MCF 10A (cell line): ENCODE data around the gene SPAG7. TPM values are rescaled to one million over a fixed set of nuclear protein-coding genes. Genes with fewer than 3 reads are reported as not detected.

Experiments
- BruUV-seq: library from RNA; stranded (reverse); fragments of 400-500 nt; replicated peaks from 2 replicates; lab custom pipeline; 2021; lab: Mats Ljungman, UMichigan
- CTCF ChIA-PET: fragments of 300-600 bp; sonication (Branson Sonifier 250); formaldehyde crosslinking; extraction: SDS; loops from one replicate; lab custom pipeline; 2021; ENCODE audit warnings: antibody characterized with exemption, inconsistent platforms; lab: Yijun Ruan, JAX
- POLR2A ChIA-PET: fragments of 300-600, 350-650 bp; sonication (Branson Sonifier 250); formaldehyde crosslinking; extraction: SDS; loops from one replicate; lab custom pipeline; 2020; ENCODE audit warnings: antibody characterized with exemption, inconsistent platforms; lab: Yijun Ruan, JAX
- DNase-seq: peaks from one replicate; pipeline ENCODE4 v3.0.0-alpha.2; 2018; ENCODE audit not compliant: unreplicated experiment
- H3K27ac Mint-ChIP-seq: one replicate; pipeline ENCODE4 v1.8.0; 2022; ENCODE audit warnings: mild to moderate bottlenecking, low read depth, mixed read lengths; ENCODE audit not compliant: unreplicated experiment
- H3K27me3 Mint-ChIP-seq: one replicate; pipeline ENCODE4 v1.8.0; 2022; ENCODE audit warnings: mixed read lengths; ENCODE audit not compliant: insufficient read depth, unreplicated experiment
- H3K36me3 Mint-ChIP-seq: one replicate; pipeline ENCODE4 v1.8.0; 2022; ENCODE audit warnings: mild to moderate bottlenecking, moderate library complexity, mixed read lengths; ENCODE audit not compliant: insufficient read depth, unreplicated experiment
- H3K4me1 Mint-ChIP-seq: one replicate; pipeline ENCODE4 v1.8.0; 2022; ENCODE audit warnings: mixed read lengths; ENCODE audit not compliant: insufficient read depth, unreplicated experiment
- H3K4me3 Mint-ChIP-seq: one replicate; pipeline ENCODE4 v1.8.0; 2022; ENCODE audit warnings: mild to moderate bottlenecking, moderate library complexity, mixed read lengths; ENCODE audit not compliant: unreplicated experiment
- H3K9me3 Mint-ChIP-seq: one replicate; pipeline ENCODE4 v1.8.0; 2022; ENCODE audit warnings: mixed read lengths; ENCODE audit not compliant: unreplicated experiment
- intact Hi-C: fragments of 100-400 bp; cut with micrococcal nuclease; formaldehyde crosslinking; loops from 2 replicates; pipeline ENCODE4 v1.14.1; 2022
- total RNA-seq: library from RNA; stranded (reverse); gene quantifications from 2 replicates; pipeline ENCODE4 v1.2.3, GENCODE V29; 2022
- TF ChIP-seq, protein P1 (sequence below): fragments of 200-600 bp; IDR thresholded peaks from one replicate; pipeline ENCODE4 v1.8.0; 2022; ENCODE audit warnings: antibody characterized with exemption, mild to moderate bottlenecking; ENCODE audit not compliant: unreplicated experiment

The SPAG7 gene
- total RNA-seq, 1 experiment from 2014 or later, result 112 TPM

- Mint-ChIP-seq H3K4me3 (peak overlapping the region; percentile 74), H3K4me1 (peaks cover 29% of the 10 kb centered on the region), H3K9me3 (no peaks in the 10 kb centered on the region), H3K36me3 (peaks cover 33% of the 10 kb centered on the region), H3K27me3 (no peaks in the 10 kb centered on the region), H3K27ac (peak overlapping the region; percentile 74)
- ChIA-PET CTCF (interaction anchor here (0.6 kb wide), 1 partner anchor 62 kb away, joined by 3 read pairs; no protein-coding TSS in a partner anchor), POLR2A (interaction anchor here (0.6 to 21.5 kb wide), 9 partner anchors 9 to 228 kb away, joined by 3 to 639 read pairs (median 4); partner anchors contain the start of genes INCA1, KIF1C, RNF167 and SLC25A11)
- TSS peak; percentile 72 for BruUV-seq
- no peak for DNase-seq
- TF ChIP-seq, protein P1, sequence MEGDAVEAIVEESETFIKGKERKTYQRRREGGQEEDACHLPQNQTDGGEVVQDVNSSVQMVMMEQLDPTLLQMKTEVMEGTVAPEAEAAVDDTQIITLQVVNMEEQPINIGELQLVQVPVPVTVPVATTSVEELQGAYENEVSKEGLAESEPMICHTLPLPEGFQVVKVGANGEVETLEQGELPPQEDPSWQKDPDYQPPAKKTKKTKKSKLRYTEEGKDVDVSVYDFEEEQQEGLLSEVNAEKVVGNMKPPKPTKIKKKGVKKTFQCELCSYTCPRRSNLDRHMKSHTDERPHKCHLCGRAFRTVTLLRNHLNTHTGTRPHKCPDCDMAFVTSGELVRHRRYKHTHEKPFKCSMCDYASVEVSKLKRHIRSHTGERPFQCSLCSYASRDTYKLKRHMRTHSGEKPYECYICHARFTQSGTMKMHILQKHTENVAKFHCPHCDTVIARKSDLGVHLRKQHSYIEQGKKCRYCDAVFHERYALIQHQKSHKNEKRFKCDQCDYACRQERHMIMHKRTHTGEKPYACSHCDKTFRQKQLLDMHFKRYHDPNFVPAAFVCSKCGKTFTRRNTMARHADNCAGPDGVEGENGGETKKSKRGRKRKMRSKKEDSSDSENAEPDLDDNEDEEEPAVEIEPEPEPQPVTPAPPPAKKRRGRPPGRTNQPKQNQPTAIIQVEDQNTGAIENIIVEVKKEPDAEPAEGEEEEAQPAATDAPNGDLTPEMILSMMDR, result no peak
- intact Hi-C loops, result no loop called here
Measured at GRCh38 chr17:4950075-4950745, 17.4 kb downstream of the SPAG7 start.

DNA sequence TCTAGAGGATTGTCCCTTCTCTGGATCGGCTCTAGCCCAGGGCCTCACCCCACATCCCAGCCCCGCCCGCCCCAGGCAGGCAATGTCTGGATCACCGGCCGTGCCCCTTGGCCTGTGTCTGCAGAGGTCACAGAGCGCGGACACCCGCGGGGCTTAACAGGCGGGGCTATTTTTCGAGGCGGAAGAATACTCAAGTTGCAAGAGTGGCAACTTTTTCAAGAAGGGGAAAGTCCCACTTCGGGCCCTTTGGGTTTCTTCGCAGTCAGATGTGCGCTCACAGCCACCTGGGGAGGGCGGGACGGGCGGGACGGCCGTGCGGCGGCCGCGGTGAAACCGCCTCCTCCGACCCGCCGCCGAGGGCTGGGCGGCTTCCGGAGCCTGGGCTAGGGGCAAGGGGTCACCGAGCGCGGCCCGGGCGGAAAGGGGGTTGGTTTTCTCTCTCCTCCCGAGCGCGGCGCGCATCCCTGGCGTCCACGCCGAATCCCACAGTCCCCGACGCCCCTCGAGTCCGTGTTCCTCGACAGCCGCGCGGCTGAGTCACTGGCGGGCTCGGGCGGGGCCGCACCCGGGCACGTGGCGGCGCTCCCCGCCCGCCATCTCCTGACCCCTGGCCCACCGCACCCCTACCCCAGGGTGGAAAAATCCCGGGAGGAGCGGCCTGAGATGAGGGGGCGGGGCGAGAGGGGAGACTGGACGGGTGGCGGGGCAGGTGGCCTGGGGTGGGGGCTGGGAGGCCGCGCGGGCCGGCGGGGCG, 18.1 kb downstream of the SPAG7 start:
- H3K4me3 Mint-ChIP-seq, result peak overlapping the region; percentile 74
- TF ChIP-seq, protein P1, result no peak
- peak overlapping the region; percentile 74 for H3K27ac Mint-ChIP-seq
- peaks cover 36% of the 10 kb centered on the region for H3K4me1 Mint-ChIP-seq
- peaks cover 40% of the 10 kb centered on the region for H3K36me3 Mint-ChIP-seq
- H3K9me3 Mint-ChIP-seq, result no peaks in the 10 kb centered on the region
- H3K27me3 Mint-ChIP-seq, result no peaks in the 10 kb centered on the region
- DNase-seq, result peak; percentile 83
- CTCF ChIA-PET, result interaction anchor here (1.3 kb wide), 1 partner anchor 10 kb away, joined by 3 read pairs; the partner anchor contains the start of genes RNF167 and SLC25A11
- POLR2A ChIA-PET, result interaction anchor here (0.7 to 21.5 kb wide), 13 partner anchors 10 to 228 kb away, joined by 3 to 639 read pairs (median 4); partner anchors contain the start of genes CAMTA2, INCA1, KIF1C and RNF167
- BruUV-seq, result no TSS peak
- intact Hi-C loops, result loop anchor here (1.0 kb wide), 1 partner anchor 20 kb away; no protein-coding TSS in a partner anchor

DNA sequence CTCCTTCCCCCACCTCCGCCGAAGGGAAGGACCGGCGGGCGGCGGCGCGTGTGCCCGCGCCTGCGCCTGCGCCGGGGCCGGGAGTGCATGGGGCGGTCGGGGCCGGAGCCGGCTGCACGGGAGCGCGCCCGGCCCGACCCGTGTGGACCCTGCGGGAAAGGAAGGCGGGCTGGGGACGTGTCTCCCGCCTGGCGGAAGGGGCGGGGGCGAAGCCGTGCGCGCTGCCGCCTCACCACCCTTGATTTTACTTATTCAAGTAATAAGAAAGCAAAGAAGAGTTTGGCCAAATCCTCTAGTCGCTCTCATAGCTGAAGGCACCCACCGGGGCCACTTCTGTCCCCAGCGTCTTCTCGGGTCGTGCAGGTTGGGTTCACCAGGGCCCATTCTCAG, 18.7 kb downstream of the SPAG7 start:
- peak; percentile 90 for DNase-seq
- H3K4me1 Mint-ChIP-seq, result peaks cover 42% of the 10 kb centered on the region
- intact Hi-C loops, result loop anchor here (1.0 kb wide), 1 partner anchor 20 kb away; no protein-coding TSS in a partner anchor
- CTCF ChIA-PET, result interaction anchor here (1.3 kb wide), 1 partner anchor 9 kb away, joined by 3 read pairs; the partner anchor contains the start of genes RNF167 and SLC25A11
- no peaks in the 10 kb centered on the region for H3K9me3 Mint-ChIP-seq
- H3K4me3 Mint-ChIP-seq, result peak overlapping the region; percentile 74
- no TSS peak for BruUV-seq
- H3K27me3 Mint-ChIP-seq, result no peaks in the 10 kb centered on the region
- POLR2A ChIA-PET, result interaction anchor here (0.6 to 21.5 kb wide), 17 partner anchors 8 to 246 kb away, joined by 3 to 639 read pairs (median 4); partner anchors contain the start of genes CAMTA2, CHRNE, INCA1 and KIF1C
- TF ChIP-seq, protein P1, result no peak
- H3K36me3 Mint-ChIP-seq, result peaks cover 45% of the 10 kb centered on the region
- H3K27ac Mint-ChIP-seq, result peak overlapping the region; percentile 24
